GM23338 (cell line): ENCODE results near the gene CPNE8. TPM values are rescaled to one million over a fixed set of nuclear protein-coding genes. Genes with fewer than 3 reads are reported as not detected.

Source experiments
- ATAC-seq: fragments of 200-7000 bp; cut with Tn5 transposase; 3 replicates; pipeline ENCODE4 v1.9.1; 2020
- DNase-seq: peaks from one replicate; pipeline ENCODE4 v3.0.0-alpha.2; 2015; ENCODE audit warnings: low spot score
- H2AFZ ChIP-seq: fragments of 200-600 bp; sonication (generic); 2 replicates; pipeline ENCODE4 v1.8.0; 2016; ENCODE audit warnings: antibody characterized with exemption, mild to moderate bottlenecking, moderate library complexity
- H3F3A ChIP-seq: fragments of 200-600 bp; sonication (generic); replicated peaks from 2 replicates; pipeline ENCODE4 v1.8.0; 2017; ENCODE audit warnings: antibody characterized with exemption, mixed run types, low read depth
- H3K27ac ChIP-seq: fragments of 200-600 bp; sonication (generic); 2 replicates; pipeline ENCODE4 v1.6.1; 2016; ENCODE audit warnings: low read depth
- H3K27me3 ChIP-seq: fragments of 200-600 bp; sonication (generic); 2 replicates; pipeline ENCODE4 v1.8.0; 2016; ENCODE audit warnings: mild to moderate bottlenecking, mixed run types, moderate library complexity; ENCODE audit not compliant: insufficient read depth
- H3K36me3 ChIP-seq: fragments of 200-600 bp; sonication (generic); 2 replicates; pipeline ENCODE4 v1.8.0; 2016; ENCODE audit warnings: mild to moderate bottlenecking; ENCODE audit not compliant: insufficient read depth
- H3K4me1 ChIP-seq: fragments of 200-600 bp; sonication (generic); 2 replicates; pipeline ENCODE4 v1.8.0; 2016; ENCODE audit warnings: mild to moderate bottlenecking, moderate library complexity; ENCODE audit not compliant: insufficient read depth
- H3K4me2 ChIP-seq: fragments of 200-600 bp; sonication (generic); 2 replicates; pipeline ENCODE4 v1.7.1; 2017; ENCODE audit warnings: mixed run types
- H3K4me3 ChIP-seq: fragments of 200-600 bp; sonication (generic); 2 replicates; pipeline ENCODE4 v1.6.1; 2016; ENCODE audit warnings: mixed run types
- H3K79me2 ChIP-seq: fragments of 200-600 bp; sonication (generic); replicated peaks from 2 replicates; pipeline ENCODE4 v1.8.0; 2017; ENCODE audit warnings: mild to moderate bottlenecking; ENCODE audit not compliant: insufficient read depth
- H3K9me2 ChIP-seq: fragments of 200-600 bp; sonication (generic); 2 replicates; pipeline ENCODE4 v1.8.0; 2017; ENCODE audit not compliant: insufficient read depth
- H4K20me1 ChIP-seq: fragments of 200-600 bp; sonication (generic); replicated peaks from 2 replicates; pipeline ENCODE4 v1.8.0; 2017; ENCODE audit warnings: mild to moderate bottlenecking; ENCODE audit not compliant: insufficient read depth
- H3K27ac Mint-ChIP-seq: 2 replicates; pipeline ENCODE4 v1.8.0; 2020; ENCODE audit warnings: inconsistent platforms, mild to moderate bottlenecking, moderate library complexity, mixed read lengths
- H3K27me3 Mint-ChIP-seq: 3 replicates; pipeline ENCODE4 v1.8.0; 2022; ENCODE audit warnings: low read depth, mild to moderate bottlenecking, moderate library complexity, mixed read lengths, inconsistent platforms; ENCODE audit not compliant: insufficient read depth, poor library complexity
- H3K36me3 Mint-ChIP-seq: 3 replicates; pipeline ENCODE4 v1.8.0; 2021; ENCODE audit warnings: low read depth, mild to moderate bottlenecking, inconsistent platforms, moderate library complexity, mixed read lengths
- H3K4me1 Mint-ChIP-seq: 3 replicates; pipeline ENCODE4 v1.8.0; 2020; ENCODE audit warnings: mild to moderate bottlenecking, inconsistent platforms, mixed read lengths
- H3K4me3 Mint-ChIP-seq: 3 replicates; pipeline ENCODE4 v1.8.0; 2021; ENCODE audit warnings: moderate library complexity, mild to moderate bottlenecking, inconsistent platforms, mixed read lengths
- H3K9me3 Mint-ChIP-seq: 3 replicates; pipeline ENCODE4 v1.8.0; 2020; ENCODE audit warnings: moderate library complexity, mild to moderate bottlenecking, inconsistent platforms, mixed read lengths
- NANOG ChIP-seq: IDR thresholded peaks from 2 replicates; pipeline ENCODE4 v1.6.1; 2016; ENCODE audit warnings: antibody characterized with exemption, borderline replicate concordance
- STAT1 ChIP-seq: IDR thresholded peaks from one replicate; pipeline ENCODE4 v1.6.1; 2016; ENCODE audit warnings: antibody characterized with exemption; ENCODE audit not compliant: unreplicated experiment
- ZNF114 ChIP-seq: fragments of 250-450 bp; sonication (Bioruptor Pico); IDR thresholded peaks from 2 replicates; pipeline ENCODE4 v1.5.0; 2020; ENCODE audit warnings: mild to moderate bottlenecking, moderate library complexity
- polyA plus RNA-seq: library from polyadenylated mRNA; unstranded; fragments of >200 nt; fragmentation: Nextera tagmentation; extraction: Ambion mirVana; gene quantifications from 2 replicates; pipeline ENCODE4 v1.2.1, GENCODE V29; 2016
- total RNA-seq: library from RNA; depleted of rRNA; stranded (reverse); fragments of >200 nt; shearing (Covaris generic); gene quantifications from 2 replicates; pipeline ENCODE4 v1.2.3, GENCODE V29; 2014
- TF ChIP-seq, protein P1 (sequence below), 2 experiments: fragments of 200-600 bp in 1 of 2; sonication (generic) in 1 of 2; conservative IDR thresholded peaks; 2 replicates each; pipeline versions ENCODE4 v1.5.1 to v1.6.1; 2016 to 2017; ENCODE audit warnings: antibody characterized with exemption in 2 of 2, low read depth in 2 of 2, mild to moderate bottlenecking in 2 of 2, moderate library complexity in 1 of 2
- TF ChIP-seq, protein P2 (sequence below): IDR thresholded peaks from 2 replicates; pipeline ENCODE4 v1.6.1; 2016; ENCODE audit warnings: antibody characterized with exemption

CPNE8 gene
- total and polyA plus RNA-seq, 2 experiments from 2014 or later = 8.7 to 10.1 TPM

DNA sequence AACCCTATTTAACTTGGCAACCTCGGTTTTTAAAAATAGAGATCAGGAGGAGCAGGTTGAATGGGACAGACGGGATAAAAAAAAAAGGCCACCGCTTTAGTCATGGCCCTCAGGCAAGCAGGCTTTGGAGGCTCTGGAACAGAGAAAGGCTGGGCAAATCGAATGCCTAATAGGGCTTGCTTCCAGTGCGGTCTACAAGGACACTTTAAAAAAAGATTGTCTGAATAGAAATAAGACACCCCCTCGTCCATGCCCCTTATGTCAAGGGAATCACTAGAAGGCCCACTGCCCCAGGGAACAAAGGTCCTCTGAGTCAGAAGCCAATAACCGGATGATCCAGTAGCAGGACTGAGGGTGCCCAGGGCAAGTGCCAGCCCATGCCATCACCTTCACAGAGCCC lies 265.8 kb downstream of the CPNE8 start:
- ATAC-seq (no peak), DNase-seq (no peak)
- H3K4me1 ChIP-seq = no peaks in the 10 kb centered on the region
- no peak overlapping the region for H3K27ac Mint-ChIP-seq
- no peaks in the 10 kb centered on the region for H4K20me1 ChIP-seq
- no peak overlapping the region for H3K4me3 Mint-ChIP-seq
- H3K4me3 ChIP-seq = no peak overlapping the region
- 0 out of 2 replicates have a peak, but pooled peaks cover 3% of the 10 kb centered on the region for H3K9me2 ChIP-seq
- TF ChIP-seq, protein P1, sequence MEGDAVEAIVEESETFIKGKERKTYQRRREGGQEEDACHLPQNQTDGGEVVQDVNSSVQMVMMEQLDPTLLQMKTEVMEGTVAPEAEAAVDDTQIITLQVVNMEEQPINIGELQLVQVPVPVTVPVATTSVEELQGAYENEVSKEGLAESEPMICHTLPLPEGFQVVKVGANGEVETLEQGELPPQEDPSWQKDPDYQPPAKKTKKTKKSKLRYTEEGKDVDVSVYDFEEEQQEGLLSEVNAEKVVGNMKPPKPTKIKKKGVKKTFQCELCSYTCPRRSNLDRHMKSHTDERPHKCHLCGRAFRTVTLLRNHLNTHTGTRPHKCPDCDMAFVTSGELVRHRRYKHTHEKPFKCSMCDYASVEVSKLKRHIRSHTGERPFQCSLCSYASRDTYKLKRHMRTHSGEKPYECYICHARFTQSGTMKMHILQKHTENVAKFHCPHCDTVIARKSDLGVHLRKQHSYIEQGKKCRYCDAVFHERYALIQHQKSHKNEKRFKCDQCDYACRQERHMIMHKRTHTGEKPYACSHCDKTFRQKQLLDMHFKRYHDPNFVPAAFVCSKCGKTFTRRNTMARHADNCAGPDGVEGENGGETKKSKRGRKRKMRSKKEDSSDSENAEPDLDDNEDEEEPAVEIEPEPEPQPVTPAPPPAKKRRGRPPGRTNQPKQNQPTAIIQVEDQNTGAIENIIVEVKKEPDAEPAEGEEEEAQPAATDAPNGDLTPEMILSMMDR (conservative IDR thresholded peaks at IDR 0.05; ENCODE audit: low read depth in 2 of 2) = no peak
- H3K27ac ChIP-seq = no peak overlapping the region
- 0 out of 3 replicates have a peak, but pooled peaks cover 4% of the 10 kb centered on the region for H3K36me3 Mint-ChIP-seq
- peaks cover 14% of the 10 kb centered on the region for H3K9me3 Mint-ChIP-seq
- no peaks in the 10 kb centered on the region for H3K36me3 ChIP-seq
- H3K4me2 ChIP-seq = no peak overlapping the region
- no peaks in the 10 kb centered on the region for H3K4me1 Mint-ChIP-seq
- H3K79me2 ChIP-seq = no peaks in the 10 kb centered on the region
- H2AFZ ChIP-seq = no peak overlapping the region
- H3K27me3 ChIP-seq = no peaks in the 10 kb centered on the region
- peaks cover 3% of the 10 kb centered on the region for H3K27me3 Mint-ChIP-seq
- H3F3A ChIP-seq = no peaks in the 10 kb centered on the region

DNA sequence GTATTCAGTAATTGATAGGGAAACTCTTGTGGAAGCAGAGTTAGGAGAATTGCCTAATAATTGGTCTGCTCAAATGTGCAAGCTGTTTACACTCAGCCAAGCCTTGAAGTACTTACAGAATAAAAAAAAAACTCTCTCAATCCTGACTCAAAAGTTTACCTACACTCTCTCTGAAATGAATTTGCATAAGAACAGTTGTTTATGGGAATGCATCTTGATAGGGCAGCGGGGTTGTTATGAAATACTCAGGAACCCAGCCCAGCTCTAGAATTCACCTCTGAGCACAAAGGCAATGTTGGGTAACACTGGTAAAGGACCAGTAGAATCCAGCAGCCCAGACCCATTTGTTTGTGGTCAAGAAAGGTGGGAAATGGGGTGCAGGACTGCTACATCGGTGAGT lies 267.0 kb downstream of the CPNE8 start:
- no peak for DNase-seq
- Histone ChIP-seq H3K4me3 (no peak overlapping the region), H3K4me2 (no peak overlapping the region), H3K27me3 (no peaks in the 10 kb centered on the region), H3K9me2 (0 out of 2 replicates have a peak, but pooled peaks cover 3% of the 10 kb centered on the region), H3K36me3 (no peaks in the 10 kb centered on the region), H3F3A (no peaks in the 10 kb centered on the region), H3K4me1 (no peaks in the 10 kb centered on the region), H3K79me2 (no peaks in the 10 kb centered on the region), H4K20me1 (no peaks in the 10 kb centered on the region), H3K27ac (no peak overlapping the region), H2AFZ (no peak overlapping the region)
- TF ChIP-seq STAT1 (no peak), NANOG (no peak), ZNF114 (CRISPR knock-in tag) (no peak)
- TF ChIP-seq, protein P2, sequence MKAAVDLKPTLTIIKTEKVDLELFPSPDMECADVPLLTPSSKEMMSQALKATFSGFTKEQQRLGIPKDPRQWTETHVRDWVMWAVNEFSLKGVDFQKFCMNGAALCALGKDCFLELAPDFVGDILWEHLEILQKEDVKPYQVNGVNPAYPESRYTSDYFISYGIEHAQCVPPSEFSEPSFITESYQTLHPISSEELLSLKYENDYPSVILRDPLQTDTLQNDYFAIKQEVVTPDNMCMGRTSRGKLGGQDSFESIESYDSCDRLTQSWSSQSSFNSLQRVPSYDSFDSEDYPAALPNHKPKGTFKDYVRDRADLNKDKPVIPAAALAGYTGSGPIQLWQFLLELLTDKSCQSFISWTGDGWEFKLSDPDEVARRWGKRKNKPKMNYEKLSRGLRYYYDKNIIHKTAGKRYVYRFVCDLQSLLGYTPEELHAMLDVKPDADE = no peak
- TF ChIP-seq, protein P1 (conservative IDR thresholded peaks at IDR 0.05; ENCODE audit: low read depth in 2 of 2) = no peak
- Mint-ChIP-seq H3K27ac (no peak overlapping the region), H3K4me1 (no peaks in the 10 kb centered on the region), H3K27me3 (peaks cover 2% of the 10 kb centered on the region), H3K9me3 (peaks cover 14% of the 10 kb centered on the region), H3K36me3 (0 out of 3 replicates have a peak, but pooled peaks cover 4% of the 10 kb centered on the region), H3K4me3 (no peak overlapping the region)
- no peak for ATAC-seq
